GM19043 (cell line): ENCODE measurements around the gene WDR59.

ENCODE experiments used
- ATAC-seq: cut with Tn5 transposase; IDR thresholded peaks from one replicate; pipeline ENCODE4 v1.9.1; 2021; ENCODE audit warnings: low read depth; ENCODE audit not compliant: unreplicated experiment

WDR59 gene

DNA sequence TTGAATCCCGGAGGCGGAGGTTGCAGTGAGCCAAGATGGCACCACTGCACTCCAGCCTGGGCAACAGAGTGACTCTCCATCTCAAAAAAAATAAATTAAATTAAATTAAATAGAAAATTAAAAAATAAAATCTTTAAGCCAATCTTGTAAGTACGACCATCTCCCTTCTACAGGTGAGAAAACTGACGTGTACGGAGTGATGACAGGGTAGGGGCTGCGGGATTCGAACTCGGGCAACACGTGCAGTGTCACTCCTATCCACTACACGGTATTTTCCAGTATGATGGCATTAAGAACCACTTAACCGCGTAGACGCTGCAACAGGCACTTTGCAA is 762 bp downstream of the WDR59 start:
- no peak for ATAC-seq

DNA sequence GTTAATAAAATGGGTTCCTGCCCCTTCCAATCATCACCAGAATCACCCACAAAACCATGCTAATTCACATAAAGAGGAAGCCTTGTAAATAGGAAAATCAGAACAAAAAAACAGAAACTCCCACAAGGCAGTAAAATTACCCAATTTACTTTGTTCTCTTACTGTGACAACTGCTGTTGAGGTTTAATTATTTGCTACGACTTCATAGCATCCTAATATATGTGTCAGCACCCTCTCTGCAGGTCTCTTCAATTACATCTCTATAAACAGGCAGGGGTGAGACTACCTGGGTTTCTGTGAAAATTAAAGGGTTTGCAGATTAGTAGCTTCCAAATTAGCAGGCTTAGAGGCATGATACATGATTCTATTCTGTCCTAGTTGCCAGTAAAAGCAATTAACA is 2.7 kb downstream of the WDR59 start:
- no peak for ATAC-seq

DNA sequence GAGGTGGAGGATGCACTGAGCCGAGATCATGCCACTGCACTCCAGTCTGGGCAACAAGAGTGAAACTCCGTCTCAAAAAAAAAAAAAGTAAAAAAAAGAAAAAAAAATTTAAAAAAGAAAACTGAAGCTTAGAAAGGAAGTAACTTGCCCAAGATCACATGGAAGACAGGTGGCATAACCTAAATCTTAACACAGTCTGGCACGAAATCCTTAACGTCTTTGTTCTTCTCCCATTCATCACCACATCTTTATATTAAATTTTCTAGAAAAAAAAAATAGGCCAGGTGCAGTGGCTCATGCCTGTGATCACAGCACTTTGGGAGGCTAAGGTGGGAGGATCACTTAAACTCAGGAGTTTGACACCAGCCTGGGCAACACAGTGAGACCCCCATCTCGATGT is 9.3 kb downstream of the WDR59 start:
- no peak for ATAC-seq

DNA sequence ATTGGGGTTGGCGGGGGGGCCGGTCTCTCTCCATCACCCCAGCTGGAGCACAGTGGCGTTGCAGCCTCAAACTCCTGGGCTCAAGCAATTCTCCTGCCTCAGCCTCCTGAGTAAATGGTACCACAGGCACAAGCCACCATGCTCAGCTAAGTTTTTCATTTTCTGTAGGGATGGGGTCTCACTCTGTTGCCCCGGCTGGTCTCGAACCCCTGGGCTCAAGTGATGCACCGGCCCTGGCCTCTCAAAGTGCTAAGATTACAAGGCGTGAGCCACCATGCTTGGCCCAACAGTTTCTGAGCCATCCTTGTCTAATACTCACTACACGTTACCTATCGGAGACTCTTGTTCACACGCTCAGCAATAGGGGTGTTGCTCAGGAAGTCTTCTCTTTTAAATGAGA is 11.6 kb downstream of the WDR59 start:
- no peak for ATAC-seq

DNA sequence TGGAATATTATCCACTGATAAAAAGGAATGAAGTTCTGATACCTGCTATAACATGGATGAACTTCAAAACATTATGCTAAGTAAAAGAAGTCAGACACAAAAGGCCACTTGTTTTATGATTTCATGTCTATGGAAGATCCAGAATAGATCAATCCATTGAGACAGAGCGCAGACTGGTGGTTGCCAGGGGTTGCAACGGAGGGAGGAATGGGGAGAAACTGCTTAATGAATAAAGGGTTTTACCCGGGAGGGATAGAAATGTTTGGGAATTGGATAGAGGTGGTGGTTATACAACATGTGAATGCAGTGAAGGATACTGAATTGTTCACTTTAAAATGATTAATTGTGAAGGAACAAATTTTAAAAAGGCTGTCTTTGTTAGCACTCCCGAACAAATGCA is 30.2 kb downstream of the WDR59 start:
- ATAC-seq = no peak

GRCh38 chr16:74951681-74952080 is 33.2 kb downstream of the WDR59 start:
- ATAC-seq = no peak

- no peak for ATAC-seq
These were observed 33.7 kb downstream of the WDR59 start for GRCh38 chr16:74951206-74951605.

GRCh38 chr16:74950511-74950910 is 34.4 kb downstream of the WDR59 start:
- no peak for ATAC-seq

DNA sequence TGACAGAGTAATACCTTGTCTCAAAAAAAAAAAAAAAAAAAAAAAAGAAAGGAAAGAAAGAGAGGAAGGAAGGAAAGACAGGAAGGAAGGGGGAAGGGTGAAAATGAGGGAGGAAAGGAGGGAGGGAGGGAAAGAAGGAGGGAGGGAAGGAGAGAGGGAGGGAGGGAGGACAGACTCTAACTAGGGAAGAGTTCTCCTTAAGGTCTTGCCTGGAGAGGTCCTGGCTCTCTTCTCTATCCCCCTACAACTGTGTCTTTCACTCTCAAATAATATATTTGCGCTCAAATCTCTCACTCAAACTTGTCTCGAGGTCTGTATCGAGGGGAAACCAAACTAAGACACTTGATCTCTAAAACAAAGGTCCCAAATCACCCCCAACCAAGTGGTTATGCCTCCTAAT is 35.6 kb downstream of the WDR59 start:
- no peak for ATAC-seq

DNA sequence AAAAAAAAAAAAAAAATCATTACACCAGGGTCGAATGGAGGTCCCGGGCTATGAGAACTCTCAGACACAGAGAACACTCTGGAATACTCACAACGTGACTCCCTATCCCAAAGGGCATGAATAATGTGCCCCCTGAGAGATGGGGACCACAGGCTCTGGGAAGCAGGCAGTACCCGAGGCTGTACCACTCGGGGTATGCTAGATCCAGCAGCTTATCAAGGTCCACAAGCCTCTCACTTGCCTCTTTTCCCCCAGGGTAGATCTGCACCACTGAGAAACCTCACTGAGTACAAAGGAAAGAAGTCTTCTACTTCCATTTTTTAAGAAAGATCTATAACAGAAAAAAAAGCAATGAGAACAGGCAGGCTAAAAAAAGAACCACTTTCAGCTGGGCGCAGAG is 40.5 kb downstream of the WDR59 start:
- no peak for ATAC-seq

GRCh38 chr16:74942977-74943918 is 41.7 kb downstream of the WDR59 start:
- ATAC-seq = no peak

DNA sequence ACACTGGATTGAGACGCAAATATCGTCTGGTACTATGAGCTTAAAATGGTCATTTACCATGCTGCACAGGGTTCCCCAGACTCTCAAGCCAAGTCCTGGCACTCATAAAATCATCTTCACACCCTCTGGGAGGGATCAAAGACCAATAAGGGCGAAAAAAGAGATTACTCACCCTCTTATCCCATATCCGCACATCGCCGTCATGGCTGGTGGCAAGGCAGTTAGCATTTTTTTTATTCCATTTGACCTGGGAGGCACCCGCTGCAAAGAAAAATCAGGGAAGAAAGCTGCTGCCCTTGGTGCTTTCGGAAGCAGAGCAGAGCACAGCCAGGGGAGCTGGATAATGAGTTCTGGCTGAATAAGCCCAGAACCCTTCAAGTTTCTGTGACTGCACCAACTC is 42.4 kb downstream of the WDR59 start:
- no peak for ATAC-seq

DNA sequence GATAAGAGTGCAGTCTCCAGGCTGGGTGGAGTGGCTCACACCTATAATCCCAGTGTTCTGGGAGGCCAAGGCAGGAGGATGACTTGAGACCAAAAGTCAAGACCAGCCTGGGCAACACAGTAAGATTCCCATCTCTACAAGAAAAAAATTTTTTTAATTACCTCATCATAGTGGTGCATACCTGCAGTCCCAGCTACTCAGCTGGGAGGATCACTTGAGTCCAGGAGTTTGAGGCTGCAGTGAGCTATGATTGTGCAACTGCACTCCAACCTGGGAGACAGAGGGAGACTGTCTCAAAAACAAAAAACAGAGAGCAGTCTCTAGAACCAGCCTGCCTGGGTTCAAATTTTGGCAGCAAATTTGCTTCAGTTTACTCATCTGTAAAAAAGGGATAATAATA is 45.2 kb downstream of the WDR59 start:
- no peak for ATAC-seq

DNA sequence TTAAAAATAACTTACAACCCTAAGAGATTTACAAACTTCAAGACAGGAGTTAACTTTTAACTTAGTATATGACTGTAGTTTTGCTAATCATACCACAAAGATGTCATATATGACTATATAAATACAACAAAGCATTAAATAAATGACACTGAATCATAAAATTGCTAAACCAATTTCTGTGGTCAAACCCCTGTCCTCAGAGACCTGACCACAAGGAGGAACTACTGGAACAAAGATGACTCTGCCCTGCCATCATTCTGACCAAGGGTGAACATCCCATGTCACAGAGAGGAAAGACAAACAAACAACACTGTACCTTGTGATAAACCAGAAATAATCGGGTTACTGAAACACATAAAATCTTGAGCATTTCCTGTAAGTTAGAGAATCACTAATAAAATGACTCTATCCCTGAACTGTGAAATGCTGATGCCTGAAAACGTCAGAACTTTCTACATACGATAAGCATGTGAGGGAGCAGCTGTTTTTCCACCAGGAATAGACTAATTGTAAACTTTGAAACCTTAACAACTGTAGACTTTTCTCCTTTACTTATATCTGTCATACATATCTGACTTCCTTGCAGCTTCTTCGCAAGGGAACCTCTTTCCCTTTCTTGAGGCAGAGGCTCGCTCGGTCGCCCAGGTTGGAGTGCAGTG is 47.9 kb downstream of the WDR59 start:
- ATAC-seq = peak; percentile 90

- no peak for ATAC-seq
These were observed 53.5 kb downstream of the WDR59 start for GRCh38 chr16:74931445-74931844.

- ATAC-seq = no peak
These were observed 55.3 kb downstream of the WDR59 start for GRCh38 chr16:74929636-74930035.

DNA sequence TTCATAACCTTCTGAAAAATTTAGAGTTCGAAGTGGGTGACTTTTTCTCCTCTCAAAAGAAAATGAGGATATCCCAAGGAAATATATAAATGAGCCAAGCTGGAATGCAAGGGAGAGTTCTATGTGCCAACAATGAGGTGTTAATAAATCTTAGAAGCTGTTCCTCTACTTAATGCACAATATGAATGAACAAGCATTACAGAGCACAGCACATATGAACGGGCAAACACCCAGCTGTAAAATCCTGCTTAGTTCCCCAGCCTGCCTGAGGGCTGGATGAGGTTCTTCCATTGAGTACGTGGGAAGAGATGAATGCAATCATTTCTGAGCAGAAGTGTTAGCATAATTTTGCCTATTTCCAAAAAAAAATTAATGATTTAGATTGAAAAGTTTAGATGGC is 58.1 kb downstream of the WDR59 start:
- ATAC-seq = no peak

- no peak for ATAC-seq
These were observed 61.0 kb downstream of the WDR59 start for GRCh38 chr16:74923766-74924460.

DNA sequence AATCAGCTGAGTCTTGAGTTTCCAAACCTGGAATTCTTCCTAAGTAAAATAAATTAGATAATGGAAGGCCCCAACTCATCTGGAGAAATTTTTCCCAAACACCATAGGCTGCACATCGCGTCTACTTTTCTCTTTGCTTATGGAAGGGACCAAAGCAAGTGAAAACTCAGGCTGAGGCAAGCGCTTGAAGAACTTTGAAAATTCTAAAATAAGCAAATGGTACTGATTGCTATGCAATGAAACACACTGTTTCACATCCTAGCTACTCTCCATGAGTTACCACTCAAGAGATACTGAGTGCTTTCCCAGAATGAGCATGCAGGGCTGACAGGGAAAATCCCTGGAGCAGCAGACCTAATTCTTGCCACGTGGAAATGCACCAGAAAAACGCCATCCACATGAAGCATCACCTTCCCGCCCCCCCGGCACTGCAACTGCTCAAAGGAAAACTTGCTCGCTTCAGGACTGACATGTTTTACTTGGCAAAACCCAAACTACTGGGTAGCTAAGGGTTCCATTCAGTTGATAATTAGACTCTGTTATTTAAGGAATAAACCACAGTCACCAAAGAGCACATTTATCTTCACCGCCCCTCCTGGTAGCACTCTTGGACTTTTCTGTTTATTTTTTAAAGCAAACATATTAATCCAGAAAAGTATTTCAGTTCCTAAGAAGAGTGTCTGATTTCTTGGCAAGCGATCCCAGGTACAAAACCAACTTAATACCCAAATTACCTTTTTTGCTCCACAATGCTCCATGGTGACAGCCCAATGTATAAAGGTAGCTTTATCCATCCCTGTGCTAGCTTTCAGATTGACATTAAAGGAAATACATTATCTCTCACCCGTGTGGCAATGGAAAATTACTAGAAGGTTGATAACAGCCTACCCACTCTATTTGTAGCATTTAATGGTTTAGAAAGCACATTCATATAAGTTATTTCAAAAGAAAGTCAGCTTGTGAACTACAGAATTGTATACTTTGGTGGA is 62.5 kb downstream of the WDR59 start:
- no peak for ATAC-seq

- no peak for ATAC-seq
These were observed 63.9 kb downstream of the WDR59 start for GRCh38 chr16:74921051-74921450.
